Trophoblast cell (in vitro differentiated cells and primary cell): ENCODE data around the gene DNAJB6.

Source experiments
- DNase-seq, 2 donors: peaks; one replicate each; pipeline ENCODE4 v3.0.0-alpha.2; 2016
- H2AFZ ChIP-seq: 2 replicates; pipeline ENCODE4 v1.6.1; 2013; ENCODE audit warnings: low read length, moderate library complexity, mild to moderate bottlenecking; ENCODE audit not compliant: insufficient read depth, poor library complexity
- H2AK5ac ChIP-seq: 2 replicates; pipeline ENCODE4 v1.6.1; 2013; ENCODE audit warnings: mild to moderate bottlenecking, low read length
- H2BK120ac ChIP-seq: 2 replicates; pipeline ENCODE4 v1.6.1; 2013; ENCODE audit warnings: low read length, mild to moderate bottlenecking, moderate library complexity; ENCODE audit not compliant: insufficient read depth, poor library complexity
- H2BK12ac ChIP-seq: 2 replicates; pipeline ENCODE4 v1.6.1; 2013; ENCODE audit warnings: mild to moderate bottlenecking, low read length, moderate library complexity
- H2BK5ac ChIP-seq: 2 replicates; pipeline ENCODE4 v1.6.1; 2013; ENCODE audit warnings: low read length, low read depth, moderate library complexity, mild to moderate bottlenecking; ENCODE audit not compliant: poor library complexity
- H3K14ac ChIP-seq: 2 replicates; pipeline ENCODE4 v1.6.1; 2013; ENCODE audit warnings: mild to moderate bottlenecking, low read length
- H3K18ac ChIP-seq: 2 replicates; pipeline ENCODE4 v1.6.1; 2013; ENCODE audit warnings: mild to moderate bottlenecking, low read length
- H3K23ac ChIP-seq: 2 replicates; pipeline ENCODE4 v1.6.1; 2013; ENCODE audit warnings: low read length
- H3K27ac ChIP-seq: 2 replicates; pipeline ENCODE4 v1.5.1; 2013; ENCODE audit warnings: low read depth, mild to moderate bottlenecking, inconsistent platforms, low read length, moderate library complexity
- H3K27me3 ChIP-seq: 2 replicates; pipeline ENCODE4 v1.6.1; 2013; ENCODE audit warnings: inconsistent platforms, mild to moderate bottlenecking, low read length, moderate library complexity; ENCODE audit not compliant: insufficient read depth
- H3K36me3 ChIP-seq, 2 experiments: 1 replicate in 1 of 2; 2 replicates in 1 of 2; pipeline ENCODE4 v1.6.1; 2013; ENCODE audit warnings: low read length in 2 of 2, mild to moderate bottlenecking in 2 of 2, moderate library complexity in 1 of 2; ENCODE audit not compliant: insufficient read depth in 2 of 2, control insufficient read depth in 1 of 2
- H3K4ac ChIP-seq: 2 replicates; pipeline ENCODE4 v1.6.1; 2013; ENCODE audit warnings: low read depth, mild to moderate bottlenecking, low read length, moderate library complexity
- H3K4me1 ChIP-seq, 2 experiments: 1 replicate in 1 of 2; 2 replicates in 1 of 2; pipeline ENCODE4 v1.6.1; 2013; ENCODE audit warnings: low read length in 2 of 2, mild to moderate bottlenecking in 2 of 2, moderate library complexity in 1 of 2; ENCODE audit not compliant: insufficient read depth in 2 of 2, control insufficient read depth in 1 of 2
- H3K4me2 ChIP-seq: 2 replicates; pipeline ENCODE4 v1.6.1; 2013; ENCODE audit warnings: inconsistent platforms, mild to moderate bottlenecking, low read length, moderate library complexity
- H3K4me3 ChIP-seq: 2 replicates; pipeline ENCODE4 v1.5.1; 2013; ENCODE audit warnings: mild to moderate bottlenecking, low read depth, low read length, inconsistent platforms
- H3K79me1 ChIP-seq: one replicate; pipeline ENCODE4 v1.6.1; 2013; ENCODE audit warnings: low read length
- H3K79me2 ChIP-seq: 2 replicates; pipeline ENCODE4 v1.6.1; 2013; ENCODE audit warnings: low read length, mild to moderate bottlenecking; ENCODE audit not compliant: control insufficient read depth, insufficient read depth, poor library complexity
- H3K9ac ChIP-seq: 2 replicates; pipeline ENCODE4 v1.6.1; 2013; ENCODE audit warnings: mild to moderate bottlenecking, low read length
- H3K9me3 ChIP-seq: 2 replicates; pipeline ENCODE4 v1.6.1; 2013; ENCODE audit warnings: low read depth, mild to moderate bottlenecking, control low read depth, inconsistent platforms, low read length; ENCODE audit not compliant: insufficient read depth
- H4K12ac ChIP-seq: 2 replicates; pipeline ENCODE4 v1.6.1; 2013; ENCODE audit warnings: low read depth, mild to moderate bottlenecking, low read length, moderate library complexity
- H4K8ac ChIP-seq: 2 replicates; pipeline ENCODE4 v1.6.1; 2013; ENCODE audit warnings: low read depth, mild to moderate bottlenecking, low read length, moderate library complexity
- H4K91ac ChIP-seq: one replicate; pipeline ENCODE4 v1.6.1; 2013; ENCODE audit warnings: low read depth, mild to moderate bottlenecking, low read length, moderate library complexity
- WGBS: extraction: QIAGEN DNeasy Blood & Tissue Kit; methylation state at CpG from one replicate; pipeline ENCODE4 v1.1.7; 2013; ENCODE audit warnings: missing lambda C conversion rate; ENCODE audit not compliant: insufficient read length, insufficient coverage; ENCODE audit errors: extremely low coverage; 5-methylcytosine and 5-hydroxymethylcytosine counted together

The DNAJB6 gene

DNA sequence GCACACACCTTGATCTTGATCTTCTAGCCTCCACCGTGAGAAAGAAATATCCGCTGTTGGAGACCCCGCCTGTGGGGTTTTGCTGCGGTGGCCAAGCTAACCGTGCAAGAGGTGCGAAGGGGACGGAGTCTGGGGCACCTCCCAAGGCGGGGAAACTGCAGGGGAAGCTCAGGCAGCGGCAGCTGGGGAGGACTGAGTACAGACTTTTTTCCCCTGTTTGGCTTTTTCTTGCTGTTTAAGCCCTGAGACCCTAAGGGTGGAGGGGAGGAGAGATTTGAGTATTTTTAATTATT lies 108.0 kb downstream of the DNAJB6 start:
- H3K4me3 ChIP-seq = no peak overlapping the region
- no peak overlapping the region for H2AK5ac ChIP-seq
- no peaks in the 10 kb centered on the region for H3K36me3 ChIP-seq
- H2BK5ac ChIP-seq = no peak overlapping the region
- no peak overlapping the region for H4K91ac ChIP-seq
- H3K23ac ChIP-seq = no peak overlapping the region
- no peaks in the 10 kb centered on the region for H3K4me1 ChIP-seq
- DNase-seq = no peak
- no peak overlapping the region for H3K9ac ChIP-seq
- H3K27ac ChIP-seq = no peak overlapping the region
- no peaks in the 10 kb centered on the region for H3K79me2 ChIP-seq
- H2AFZ ChIP-seq = no peak overlapping the region
- peaks cover 27% of the 10 kb centered on the region for H3K9me3 ChIP-seq
- H4K12ac ChIP-seq = no peak overlapping the region
- no peaks in the 10 kb centered on the region for H3K79me1 ChIP-seq
- no peak overlapping the region for H3K18ac ChIP-seq
- no peak overlapping the region for H4K8ac ChIP-seq
- no CpG with 5 or more reads among the region's 9 CpGs for WGBS
- no peaks in the 10 kb centered on the region for H3K27me3 ChIP-seq
- H2BK120ac ChIP-seq = no peak overlapping the region
- no peak overlapping the region for H3K14ac ChIP-seq
- no peak overlapping the region for H2BK12ac ChIP-seq
- H3K4me2 ChIP-seq = no peak overlapping the region
- H3K4ac ChIP-seq = no peak overlapping the region

DNA sequence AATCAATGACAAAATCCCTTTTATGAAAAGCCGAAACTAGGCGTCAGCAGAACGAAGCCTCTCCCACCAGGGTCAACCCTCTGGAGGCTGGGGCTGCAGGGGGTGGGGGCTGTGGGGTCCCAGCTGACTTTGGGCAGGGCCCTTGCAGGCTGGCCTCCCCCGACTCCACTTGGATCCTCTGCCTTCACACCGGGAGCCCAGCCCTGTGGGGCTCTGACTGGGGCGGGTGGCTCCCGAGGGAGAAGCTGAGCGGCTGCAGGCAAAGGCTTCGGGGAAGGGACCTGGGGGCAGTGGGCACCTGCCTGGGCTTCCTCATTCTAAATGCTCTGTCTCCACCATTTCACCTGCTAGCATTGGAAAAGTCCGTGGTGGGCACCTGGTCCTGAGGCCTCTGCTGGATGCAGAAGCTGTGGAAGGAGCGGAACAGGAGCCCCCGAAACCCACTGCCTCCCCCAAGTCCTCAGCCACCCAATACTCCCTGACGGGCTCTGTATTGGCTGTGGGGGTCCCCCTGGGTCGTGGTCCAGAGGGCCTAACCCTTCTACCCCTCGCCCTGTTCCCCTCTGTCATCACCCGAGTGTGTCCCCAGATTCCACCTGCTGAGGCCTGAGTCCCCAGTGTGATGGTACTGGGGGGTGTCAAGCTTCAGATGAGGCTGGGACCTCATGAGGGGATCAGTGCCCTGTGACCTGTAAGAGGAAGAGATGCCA lies 108.6 kb downstream of the DNAJB6 start:
- Histone ChIP-seq H3K9me3 (peaks cover 23% of the 10 kb centered on the region), H3K23ac (no peak overlapping the region), H3K4ac (no peak overlapping the region), H2AFZ (no peak overlapping the region), H2BK12ac (no peak overlapping the region), H3K79me1 (no peaks in the 10 kb centered on the region), H3K36me3 (no peaks in the 10 kb centered on the region), H3K14ac (no peak overlapping the region), H3K4me3 (no peak overlapping the region), H4K12ac (no peak overlapping the region), H3K9ac (no peak overlapping the region), H4K91ac (no peak overlapping the region), H3K4me1 (no peaks in the 10 kb centered on the region), H2BK120ac (no peak overlapping the region), H2BK5ac (no peak overlapping the region), H3K27ac (no peak overlapping the region), H3K4me2 (no peak overlapping the region), H3K79me2 (no peaks in the 10 kb centered on the region), H3K27me3 (no peaks in the 10 kb centered on the region), H3K18ac (no peak overlapping the region), H2AK5ac (no peak overlapping the region), H4K8ac (no peak overlapping the region)
- DNase-seq = no peak
- no CpG with 5 or more reads among the region's 16 CpGs for WGBS

DNA sequence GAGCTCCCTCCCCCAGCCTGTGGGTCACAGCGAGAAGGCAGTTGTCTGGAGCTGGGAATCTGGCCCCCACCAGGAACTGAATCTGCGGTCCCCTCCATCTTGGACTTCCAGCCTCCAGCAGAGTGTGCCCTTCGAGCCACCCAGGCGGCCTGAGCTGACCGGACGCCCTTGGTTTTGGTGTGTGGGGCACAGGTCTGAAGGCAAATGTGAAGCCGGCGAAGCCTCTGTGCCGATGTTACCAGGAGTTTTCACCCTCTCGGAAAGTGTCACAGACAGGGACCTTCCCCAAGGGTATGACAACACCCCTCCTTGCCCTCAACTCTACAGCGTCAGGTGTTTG lies 109.1 kb downstream of the DNAJB6 start:
- Histone ChIP-seq H3K4me3 (no peak overlapping the region), H4K8ac (no peak overlapping the region), H3K79me2 (no peaks in the 10 kb centered on the region), H3K9ac (no peak overlapping the region), H2AFZ (no peak overlapping the region), H3K79me1 (no peaks in the 10 kb centered on the region), H3K27me3 (no peaks in the 10 kb centered on the region), H3K4ac (no peak overlapping the region), H2AK5ac (no peak overlapping the region), H3K27ac (no peak overlapping the region), H3K36me3 (no peaks in the 10 kb centered on the region), H3K23ac (no peak overlapping the region), H4K12ac (no peak overlapping the region), H2BK5ac (no peak overlapping the region), H2BK120ac (no peak overlapping the region), H3K18ac (no peak overlapping the region), H3K4me2 (no peak overlapping the region), H2BK12ac (no peak overlapping the region), H3K4me1 (no peaks in the 10 kb centered on the region), H3K14ac (no peak overlapping the region), H3K9me3 (peaks cover 19% of the 10 kb centered on the region), H4K91ac (no peak overlapping the region)
- DNase-seq = no peak
- WGBS = no CpG with 5 or more reads among the region's 11 CpGs

DNA sequence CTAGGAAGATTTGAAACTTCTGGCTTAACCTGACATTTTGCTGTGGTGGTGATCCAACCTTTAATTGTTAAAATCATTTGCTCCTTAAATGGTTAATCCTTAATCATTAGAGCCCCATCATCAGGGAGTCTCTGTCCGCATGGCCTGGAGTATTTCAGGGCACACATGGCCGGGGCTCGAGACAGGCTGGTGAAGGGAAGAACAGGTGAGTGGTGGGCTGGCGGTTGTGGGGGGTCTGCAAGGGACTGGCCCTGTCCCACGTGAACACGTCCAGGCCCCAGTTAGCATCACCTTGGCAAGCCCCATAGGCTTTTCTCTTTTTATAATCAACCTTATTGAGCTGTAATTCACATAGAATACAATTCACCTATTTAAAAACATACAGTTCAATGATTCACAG lies 109.5 kb downstream of the DNAJB6 start:
- Histone ChIP-seq H4K8ac (no peak overlapping the region), H3K4me1 (no peaks in the 10 kb centered on the region), H4K91ac (no peak overlapping the region), H3K4me2 (no peak overlapping the region), H2AK5ac (no peak overlapping the region), H3K79me2 (no peaks in the 10 kb centered on the region), H2BK5ac (no peak overlapping the region), H3K9ac (no peak overlapping the region), H3K79me1 (no peaks in the 10 kb centered on the region), H4K12ac (no peak overlapping the region), H3K4ac (no peak overlapping the region), H3K27ac (no peak overlapping the region), H2BK120ac (no peak overlapping the region), H3K14ac (no peak overlapping the region), H2BK12ac (no peak overlapping the region), H3K4me3 (no peak overlapping the region), H2AFZ (no peak overlapping the region), H3K23ac (no peak overlapping the region), H3K9me3 (peaks cover 18% of the 10 kb centered on the region), H3K18ac (no peak overlapping the region), H3K27me3 (no peaks in the 10 kb centered on the region), H3K36me3 (no peaks in the 10 kb centered on the region)
- DNase-seq = no peak
- no CpG with 5 or more reads among the region's 6 CpGs for WGBS
